Renal pelvis (tissue), 12 donors: ENCODE results near the gene MAP1LC3B2. TPM values are rescaled to one million over a fixed set of nuclear protein-coding genes. Genes with fewer than 3 reads are reported as not detected.

Experiments used
- DNase-seq: peaks from one replicate; pipeline ENCODE4 v3.0.0-alpha.2; 2013
- long read RNA-seq, 16 experiments: transcript quantifications; one replicate each; lab custom pipeline, GENCODE V29; 2026
- polyA plus RNA-seq, 3 donors: library from polyadenylated mRNA; unstranded; fragments of 120-200 nt; gene quantifications; one replicate each; pipeline ENCODE4 v1.2.1, GENCODE V29; 2013; ENCODE audit not compliant: insufficient read length in 3 of 3

The MAP1LC3B2 gene
- polyA plus RNA-seq, result 10 to 100 TPM in 2 of 3 donors, 1 to 10 TPM in 1; 8.1 to 11.8 (median 11.5) TPM
- long read RNA-seq, donor 1, result 0 reads
- long read RNA-seq, donor 2, result 0 reads
- long read RNA-seq, donor 3, result 0 reads
- long read RNA-seq, donor 4, result 0 reads
- long read RNA-seq, donor 5, result 0 reads
- long read RNA-seq, donor 6, result 0 reads
- long read RNA-seq, donor 7, result 0 reads
- long read RNA-seq, donor 8, result 0 reads
- long read RNA-seq, donor 9, result 0 reads
- long read RNA-seq, donor 10, result 0 reads
- long read RNA-seq, donor 11, result 0 reads
- long read RNA-seq, donor 12, result 0 reads
- long read RNA-seq, donor 13, result 0 reads
- long read RNA-seq, donor 14, result 0 reads
- long read RNA-seq, donor 15, result 0 reads
- long read RNA-seq, donor 16, result 0 reads

DNA sequence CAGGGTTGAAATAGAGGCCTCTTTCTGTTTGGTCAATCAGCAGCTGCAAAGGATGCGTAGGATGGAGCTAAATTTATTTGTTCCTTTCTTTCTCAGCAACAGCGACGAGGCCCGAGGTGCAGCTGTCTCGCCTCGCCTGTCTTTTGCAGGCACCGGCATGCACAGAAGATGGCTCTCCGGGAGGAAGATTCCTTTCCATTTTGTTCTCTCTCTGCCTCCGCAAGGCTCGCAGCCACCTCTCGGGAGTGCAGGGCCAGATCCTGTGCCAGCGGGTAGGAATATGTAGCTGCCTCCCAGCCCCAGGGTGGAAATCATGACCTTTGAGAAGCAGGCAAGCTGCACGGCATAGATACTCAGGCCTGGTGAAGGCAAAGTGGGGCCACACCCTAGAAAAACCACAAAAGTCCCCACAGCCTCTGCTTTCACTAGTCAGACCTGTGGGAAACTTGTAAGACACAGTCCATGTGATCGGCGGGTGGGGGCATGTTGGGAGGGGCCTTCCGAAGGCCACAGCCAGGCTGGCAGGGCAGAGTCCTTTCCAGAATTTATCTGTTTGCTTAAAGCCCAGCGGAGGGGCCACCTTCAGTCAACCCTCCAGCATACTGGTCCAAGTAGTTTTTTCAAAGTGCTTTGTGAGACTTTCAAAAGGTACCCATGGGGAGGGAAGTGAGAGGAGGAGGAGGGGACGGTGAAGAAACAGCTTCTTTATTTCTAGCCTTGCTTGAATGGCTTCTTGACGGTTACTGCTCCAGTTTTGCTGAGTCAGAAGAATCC is at the start of gene MAP1LC3B2:
Gene MAP1LC3B2, plus strand, starts transcription at position 220 of the 774 bp plus-strand sequence. CDS start 16,562 bp downstream, outside the sequence.
- DNase-seq, result peak; percentile 69

DNA sequence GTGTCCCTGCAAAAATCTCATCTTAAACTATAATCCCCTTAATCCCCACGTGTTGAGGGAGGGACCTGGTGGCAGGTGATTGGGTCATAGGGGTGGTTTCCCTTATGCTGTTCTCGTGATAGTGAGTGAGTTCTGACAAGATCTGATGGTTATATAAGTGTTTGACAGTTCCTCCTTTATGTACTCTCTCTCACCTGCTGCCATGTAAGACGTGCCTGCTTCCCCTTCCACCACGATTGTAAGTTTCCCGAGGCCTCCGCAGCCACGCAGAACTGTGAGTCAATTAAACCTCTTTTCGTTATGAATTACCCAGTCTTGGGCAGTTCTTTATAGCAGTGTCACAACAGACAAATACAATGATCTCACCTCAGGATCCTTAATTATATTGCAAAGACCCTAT is 45.2 kb upstream of the MAP1LC3B2 start:
- DNase-seq, result no peak

DNA sequence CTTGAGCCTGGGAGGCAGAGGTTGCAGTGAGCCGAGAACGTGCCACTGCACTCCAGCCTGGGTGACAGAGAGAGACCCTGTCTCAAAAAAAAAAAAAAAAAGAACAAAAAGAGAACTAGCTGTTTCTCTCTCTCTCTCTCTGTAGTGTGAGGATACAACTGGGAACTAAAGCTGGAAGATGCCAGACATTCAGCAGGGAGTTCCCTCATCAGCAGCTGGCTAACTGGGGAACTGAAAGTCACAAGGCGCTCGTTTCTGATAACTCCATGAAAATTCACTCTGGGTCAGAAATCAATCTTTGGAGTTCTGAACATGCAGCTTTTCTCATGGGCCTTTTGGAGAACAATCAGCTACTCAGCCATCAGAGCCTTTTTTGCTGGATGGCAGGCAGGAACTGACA is 43.5 kb upstream of the MAP1LC3B2 start:
- DNase-seq, result no peak

DNA sequence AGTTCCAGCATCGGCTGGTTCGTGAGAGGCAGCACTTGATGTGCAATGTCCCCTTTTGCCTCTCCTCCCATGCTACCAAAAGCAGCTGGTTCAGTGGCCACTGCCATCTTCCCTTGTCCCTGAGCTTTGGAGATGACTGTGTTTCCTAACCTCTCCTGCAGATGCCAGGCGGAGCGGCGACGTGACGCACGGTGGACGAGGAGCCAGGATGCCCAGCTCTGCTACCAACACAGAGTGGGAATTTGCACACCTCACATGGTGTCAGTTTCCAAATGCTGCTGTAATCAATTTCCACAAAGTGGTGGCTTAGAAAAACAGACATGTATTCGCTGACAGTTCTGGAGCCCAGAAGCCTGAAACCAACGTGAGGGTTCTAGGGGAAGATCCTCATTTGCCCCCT is 42.5 kb upstream of the MAP1LC3B2 start:
- no peak for DNase-seq

DNA sequence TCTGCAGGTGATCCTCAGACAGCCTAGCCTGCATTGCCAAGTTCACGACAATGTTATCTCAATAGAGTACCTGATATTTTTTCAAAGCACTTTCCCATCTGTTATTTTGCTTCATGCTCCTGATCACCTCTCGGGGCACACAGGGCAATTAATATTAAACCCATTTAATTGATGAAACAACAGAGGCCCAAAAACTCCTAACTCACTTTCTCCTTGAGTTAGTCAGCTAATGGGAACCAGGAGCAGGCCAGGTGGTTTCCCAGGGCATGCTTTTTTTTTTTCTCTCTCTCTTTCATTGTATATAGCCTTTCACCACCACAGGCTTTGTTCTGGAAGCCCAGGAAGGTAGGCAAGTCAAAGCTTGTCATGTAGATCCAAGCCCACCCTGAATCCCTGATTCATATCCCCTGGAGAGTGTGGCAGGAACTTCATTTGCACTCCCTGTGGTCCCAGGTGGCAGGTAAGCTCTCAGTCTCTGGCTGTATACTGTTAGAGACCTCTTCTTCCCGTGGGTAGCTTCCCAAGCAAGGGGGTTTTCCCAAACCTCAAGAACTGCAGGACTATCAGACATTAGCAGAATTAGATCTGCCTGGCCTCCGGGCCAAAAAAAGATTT is 41.6 kb upstream of the MAP1LC3B2 start:
- no peak for DNase-seq

DNA sequence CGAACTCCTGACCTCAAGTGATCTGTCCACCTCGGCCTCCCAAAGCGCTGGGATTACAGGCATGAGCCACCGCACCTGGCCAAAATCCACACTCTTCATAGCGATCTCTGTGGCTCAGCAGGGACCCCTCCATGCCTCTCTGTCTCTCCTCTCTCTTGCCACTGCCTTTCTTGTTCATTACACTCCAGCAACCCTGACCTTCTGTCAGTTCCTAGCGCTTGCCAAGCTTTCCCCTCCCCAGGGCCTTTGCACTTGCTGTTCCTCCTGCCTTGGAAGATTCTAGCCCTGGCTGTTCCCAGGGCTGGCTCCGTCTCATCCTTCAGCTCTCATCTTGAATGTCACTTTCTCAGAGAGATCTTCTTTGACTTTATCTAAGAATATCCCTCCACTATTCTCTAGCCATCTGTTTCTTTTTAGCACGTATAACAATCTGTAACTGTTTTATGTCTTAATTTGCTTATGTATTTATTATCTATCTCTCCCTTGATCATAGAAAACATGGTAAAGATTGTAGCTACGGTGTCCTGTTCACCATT is 38.9 kb upstream of the MAP1LC3B2 start:
- DNase-seq, result no peak

DNA sequence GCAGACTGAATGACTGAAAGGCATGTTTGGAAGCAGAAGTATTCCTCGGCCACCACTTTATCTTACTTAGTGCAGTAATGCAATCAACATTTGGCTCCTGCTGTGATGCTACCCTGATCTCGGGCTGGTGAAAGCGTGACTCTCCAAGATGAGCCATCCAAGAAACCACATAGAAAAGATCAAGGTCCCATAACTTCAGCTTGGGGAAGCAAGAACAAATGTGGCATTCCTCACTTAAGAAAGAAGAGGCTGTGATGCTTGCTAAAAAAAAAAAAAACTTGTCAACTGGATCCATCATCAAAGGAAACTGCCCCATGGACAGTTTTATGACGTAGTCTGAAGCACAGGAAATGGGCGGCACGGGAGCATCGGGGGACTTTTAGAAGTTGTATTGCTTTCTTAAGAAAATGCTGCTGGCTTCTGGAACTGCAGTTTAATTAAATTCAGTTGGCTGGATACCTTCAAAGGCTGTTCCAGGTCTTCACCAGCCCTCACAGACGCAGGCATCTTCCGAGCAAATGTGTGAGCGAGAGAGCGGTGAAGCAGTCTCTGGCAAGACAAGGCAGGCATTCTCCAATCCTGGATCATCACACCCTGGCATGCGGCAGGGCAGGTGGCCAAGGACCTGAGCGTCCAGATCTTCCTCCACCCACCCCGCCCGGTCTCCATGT is 38.2 kb upstream of the MAP1LC3B2 start:
- DNase-seq, result no peak

DNA sequence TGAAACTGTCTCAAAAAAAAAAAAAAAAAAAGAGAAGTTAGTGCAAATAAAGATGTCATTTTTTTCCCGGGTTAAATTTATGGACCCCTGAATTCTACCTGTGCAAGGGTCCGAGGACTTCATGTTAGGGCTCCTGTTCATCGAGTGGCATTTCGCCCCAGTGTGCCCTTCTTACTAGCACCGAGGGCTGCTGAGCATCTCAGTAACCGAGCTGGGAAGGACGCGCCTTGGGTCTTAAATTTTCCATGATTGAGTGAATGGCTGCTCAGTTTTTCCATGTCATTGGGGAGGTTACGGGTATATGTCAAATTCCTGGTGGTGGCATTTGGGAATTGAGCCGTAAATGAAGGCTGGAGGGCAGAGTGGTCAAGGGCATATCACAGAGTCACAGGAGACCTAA is 34.9 kb upstream of the MAP1LC3B2 start:
- no peak for DNase-seq

DNA sequence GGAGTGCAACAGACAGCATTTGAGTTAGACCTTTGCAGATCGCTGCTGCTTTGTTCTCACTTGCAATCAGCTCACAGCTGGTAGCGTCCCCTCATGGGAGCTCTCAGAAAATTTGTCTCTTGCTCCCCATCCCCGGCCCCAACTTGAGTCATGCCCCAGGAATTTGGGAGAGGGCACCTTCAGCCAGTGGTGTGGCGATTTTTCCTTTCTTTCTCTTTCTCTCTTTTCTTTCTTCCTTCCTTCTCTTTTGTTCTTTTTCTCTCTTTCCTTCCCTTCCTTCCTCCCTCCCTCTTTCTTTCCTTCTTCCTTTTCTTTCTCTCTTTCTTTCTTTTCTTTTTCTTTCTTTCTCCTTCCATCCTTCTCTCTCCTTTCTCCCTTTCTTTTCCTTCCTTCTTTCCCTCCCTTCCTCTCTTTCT is 34.2 kb upstream of the MAP1LC3B2 start:
- DNase-seq, result no peak

DNA sequence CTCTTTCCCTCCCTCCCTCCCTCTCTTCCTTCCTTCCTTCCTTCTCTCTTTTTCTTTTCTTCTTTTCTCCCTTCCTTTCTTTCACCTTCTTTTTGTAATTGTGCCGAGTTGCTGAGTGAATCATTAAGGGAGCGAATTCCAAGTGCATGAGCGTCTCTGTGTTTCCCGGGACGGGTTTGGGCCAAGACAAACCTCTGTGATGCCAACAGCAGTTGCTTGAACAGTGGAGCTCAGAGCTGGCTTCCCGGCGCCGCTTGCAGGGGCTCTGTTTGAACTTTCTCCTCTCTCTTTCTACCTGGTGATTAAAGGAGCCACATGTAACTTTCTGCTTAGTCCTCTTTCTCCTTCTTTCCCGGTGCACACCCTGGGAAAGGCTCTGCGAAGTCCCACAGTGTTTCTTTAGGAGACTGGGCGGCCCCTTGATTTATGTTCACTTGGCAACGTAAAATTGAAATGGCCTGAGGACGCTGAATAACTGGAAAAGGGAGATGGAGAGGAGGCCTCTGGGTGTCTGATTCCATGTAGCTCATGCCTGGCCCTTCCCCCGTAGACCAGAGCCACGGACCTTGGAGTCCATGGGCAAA is 33.7 kb upstream of the MAP1LC3B2 start:
- DNase-seq, result peak; percentile 73

DNA sequence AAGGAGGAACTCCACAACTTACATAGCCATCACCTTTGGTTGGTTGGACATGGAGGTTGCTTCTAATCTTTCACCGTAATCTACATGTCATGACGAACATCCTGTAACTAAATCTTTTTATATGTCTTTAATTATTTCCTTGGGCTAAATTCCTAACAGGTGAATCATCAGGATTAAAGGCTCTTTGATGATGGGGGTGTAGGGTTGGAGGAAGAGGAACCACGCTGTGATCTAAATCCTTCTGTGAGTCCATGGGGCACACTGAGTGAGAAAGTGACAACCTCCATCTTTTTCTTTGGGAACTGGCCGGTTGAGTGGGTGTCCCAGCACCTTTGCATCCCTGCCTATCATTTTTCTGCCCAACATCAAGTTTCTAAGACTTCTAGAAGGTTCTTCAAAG is 31.1 kb upstream of the MAP1LC3B2 start:
- no peak for DNase-seq

DNA sequence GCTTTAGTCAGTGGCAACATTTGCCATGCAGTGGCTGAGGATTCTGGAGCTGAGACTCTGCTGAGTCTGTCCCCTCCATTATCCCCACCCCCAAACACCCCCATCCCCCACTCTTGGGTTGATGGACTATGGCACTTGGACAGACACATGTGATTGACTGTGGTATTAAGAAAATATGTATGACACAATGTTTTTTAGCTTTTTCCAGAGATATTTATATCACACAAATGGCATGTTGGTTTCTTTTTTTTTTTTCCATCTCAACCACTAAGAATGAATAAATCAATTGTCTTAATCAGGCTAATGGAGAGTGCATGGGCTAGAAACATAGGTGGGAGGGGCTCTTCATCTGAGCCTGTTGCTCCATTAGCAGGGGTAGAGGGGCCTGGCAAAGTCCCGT is 30.7 kb upstream of the MAP1LC3B2 start:
- DNase-seq, result no peak

DNA sequence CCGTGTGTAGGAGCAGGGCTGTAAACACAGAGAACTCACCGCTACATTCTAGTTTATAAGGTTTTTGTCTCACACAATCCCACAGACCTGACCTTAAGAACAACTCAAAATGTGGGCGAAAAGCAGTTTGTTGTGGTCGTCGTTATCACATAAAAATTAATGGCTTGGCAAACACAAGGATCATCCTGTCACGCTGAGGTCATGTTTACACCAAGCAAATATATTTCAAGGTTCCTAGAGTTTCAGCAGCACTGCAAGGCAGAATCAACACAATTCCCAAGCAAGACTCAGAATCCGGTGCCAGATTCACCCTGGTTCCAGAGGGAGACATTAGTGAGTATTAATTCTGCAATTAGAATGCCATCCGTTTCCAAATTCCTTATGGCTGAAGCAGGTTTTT is 30.1 kb upstream of the MAP1LC3B2 start:
- peak; percentile 67 for DNase-seq

DNA sequence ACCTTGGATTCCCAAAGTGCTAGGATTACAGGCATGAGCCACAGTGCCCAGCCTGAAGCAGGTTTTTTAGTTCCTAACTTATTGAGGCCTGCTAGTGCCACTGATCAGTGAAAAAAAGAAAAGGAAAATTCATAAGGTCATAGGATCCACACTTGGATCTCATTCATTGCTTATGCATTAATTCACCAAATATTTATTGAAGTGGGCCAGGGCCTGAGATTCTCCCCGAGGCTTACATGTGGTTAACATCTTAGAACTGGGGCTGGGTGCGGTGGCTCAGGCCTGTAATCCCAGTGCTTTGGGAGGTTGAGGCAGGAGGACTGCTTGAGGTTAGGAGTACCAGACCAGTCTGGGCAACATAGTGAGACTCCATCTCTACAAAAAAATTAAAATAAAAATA is 29.5 kb upstream of the MAP1LC3B2 start:
- no peak for DNase-seq

DNA sequence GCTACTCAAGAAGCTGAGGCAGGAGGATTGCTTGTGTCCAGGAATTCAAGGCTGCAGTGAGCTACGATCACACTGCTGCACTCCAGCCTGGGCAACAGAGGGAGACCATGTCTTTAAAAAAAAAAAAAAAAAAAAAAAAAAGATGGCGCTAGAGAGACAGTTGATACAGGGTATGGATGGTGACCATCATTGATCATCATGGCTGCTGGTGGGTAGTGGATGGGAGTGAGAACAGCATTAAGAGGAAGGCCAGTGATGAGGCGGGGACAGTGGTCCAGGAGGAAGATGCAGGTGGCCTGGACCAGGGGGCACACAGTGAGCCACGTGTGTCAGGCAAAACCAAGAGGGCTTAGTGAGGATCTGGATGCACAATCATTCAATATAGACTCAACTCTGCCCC is 26.8 kb upstream of the MAP1LC3B2 start:
- DNase-seq, result no peak

DNA sequence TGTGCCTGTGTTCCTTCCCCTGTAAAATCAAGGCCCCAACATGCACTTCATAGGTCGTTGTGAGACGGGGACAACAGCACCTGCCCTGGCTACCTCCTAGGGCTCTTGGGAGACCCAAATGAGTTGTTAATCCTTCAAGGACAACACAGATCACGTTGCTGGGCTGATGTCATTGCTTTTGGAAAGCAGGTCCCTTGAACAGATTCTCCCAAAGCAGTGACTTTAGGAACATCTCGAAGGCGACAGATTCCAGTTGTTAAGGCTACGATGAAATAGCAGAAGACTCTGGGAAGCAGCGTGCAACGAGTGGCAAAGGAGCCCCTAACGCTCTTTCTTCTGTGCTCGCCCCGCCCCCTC is 26.2 kb upstream of the MAP1LC3B2 start:
- no peak for DNase-seq

DNA sequence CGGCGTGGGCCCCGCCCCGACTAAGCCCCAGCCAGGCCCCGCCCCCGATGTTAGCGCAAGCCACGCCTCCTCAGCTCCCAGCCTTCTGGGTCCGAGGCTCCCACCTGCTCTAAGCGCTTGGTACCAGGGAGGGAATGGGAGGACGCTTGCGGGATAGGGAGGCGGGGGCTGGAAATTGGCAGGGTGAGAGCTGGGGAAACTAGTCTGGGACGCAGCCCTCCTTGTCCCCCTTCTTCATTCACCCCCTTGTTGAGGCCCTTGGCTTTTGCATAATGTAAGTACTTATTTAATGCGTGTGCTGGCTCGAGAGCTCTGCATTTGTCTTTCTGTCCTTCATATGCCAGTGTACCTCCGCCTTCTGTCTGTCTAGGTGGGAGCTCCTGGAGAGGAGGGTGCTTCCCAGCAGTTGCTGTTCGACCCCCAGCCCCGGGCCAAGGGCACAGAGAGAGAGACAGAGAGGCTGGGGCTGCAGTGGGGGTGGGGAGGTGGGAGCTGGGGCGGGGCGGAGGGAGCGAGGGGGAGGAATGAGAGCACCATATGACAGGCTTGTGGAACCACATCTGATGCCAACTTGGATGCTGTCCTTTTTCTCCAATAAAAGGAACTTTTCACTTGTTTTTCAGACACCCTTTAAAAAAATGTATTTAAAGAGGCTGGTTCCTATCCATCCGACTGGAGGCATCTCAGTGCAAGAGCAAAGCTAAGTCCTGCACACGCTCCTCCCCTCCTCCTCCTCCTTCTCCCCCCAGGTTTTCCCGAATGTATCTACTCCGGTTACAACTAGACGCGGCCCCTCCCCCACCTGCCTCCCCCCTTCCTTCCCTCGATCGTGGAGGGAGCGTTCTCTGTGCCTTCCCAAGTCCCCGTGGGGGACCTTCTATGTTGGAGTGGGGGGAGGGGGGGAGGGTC is 25.6 kb upstream of the MAP1LC3B2 start:
- DNase-seq, result peak; percentile 91

DNA sequence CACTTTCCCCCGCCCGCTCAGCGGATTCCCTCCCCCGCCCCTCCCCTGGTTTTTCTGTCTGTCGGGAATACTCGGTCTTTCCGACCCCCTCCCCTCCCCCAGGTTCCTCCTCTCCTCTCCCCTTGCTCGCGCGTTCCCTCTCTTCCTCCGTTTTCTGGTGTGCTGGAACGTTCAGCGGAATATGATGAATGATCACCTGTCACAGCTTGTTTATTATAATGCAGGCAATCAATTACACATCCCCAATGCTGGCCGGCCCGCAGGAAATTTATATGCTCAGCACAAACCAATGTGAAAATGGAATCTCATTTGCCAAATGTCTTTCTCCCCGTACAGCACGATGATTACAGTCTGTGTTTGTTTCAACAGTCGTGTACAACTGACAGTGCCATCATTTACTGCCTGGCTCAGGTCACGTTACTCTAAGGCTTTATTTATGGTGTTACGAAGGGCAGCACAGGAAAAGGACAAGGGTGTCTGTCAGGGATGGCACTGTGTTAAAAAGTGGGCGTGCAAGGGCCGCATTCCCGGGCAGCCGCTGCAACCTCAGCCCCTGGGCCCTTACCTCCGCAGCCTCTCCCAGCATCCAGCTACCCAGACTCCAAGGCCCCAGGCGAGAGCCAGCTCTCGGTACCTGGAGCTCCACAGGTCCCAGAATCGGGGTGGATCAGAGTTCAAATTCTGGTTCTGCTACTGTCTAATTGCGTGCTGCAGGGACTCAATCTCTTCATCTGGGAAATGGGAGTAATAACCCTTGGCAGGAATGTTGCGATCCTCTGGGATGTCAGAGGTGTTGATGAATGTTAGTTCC is 24.7 kb upstream of the MAP1LC3B2 start:
- peak; percentile 58 for DNase-seq

DNA sequence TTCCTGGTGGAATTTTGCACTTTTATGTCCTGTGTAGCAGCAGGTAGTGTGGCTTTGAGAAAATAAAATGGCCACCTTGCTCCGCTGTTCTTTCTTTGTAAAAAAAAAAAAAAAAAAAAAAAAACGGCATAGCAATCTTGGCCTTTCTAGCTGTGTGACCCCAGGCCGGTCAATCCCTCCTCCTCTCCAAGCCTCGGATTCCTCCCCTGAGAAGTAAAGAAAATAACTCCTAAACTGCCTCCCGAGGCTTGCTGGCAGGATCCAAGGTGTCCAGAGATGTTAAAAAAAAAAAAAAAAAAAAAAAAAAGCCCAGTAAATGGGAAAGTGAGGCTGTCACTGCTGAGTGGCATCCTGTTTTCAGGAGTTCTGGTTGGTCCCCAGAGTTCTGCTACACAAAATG is 23.9 kb upstream of the MAP1LC3B2 start:
- DNase-seq, result peak; percentile 42
